HG03520 (cell line): ENCODE results near the gene GSAP.
"Not testable (repeated sequence)": the region's sequence is repeated elsewhere in the genome, so short reads cannot be mapped to it uniquely, and the experiment has no call there.

Source experiments
- ATAC-seq: cut with Tn5 transposase; IDR thresholded peaks from one replicate; pipeline ENCODE4 v1.9.1; 2021; ENCODE audit warnings: mild to moderate bottlenecking, moderate library complexity; ENCODE audit not compliant: unreplicated experiment

Gene GSAP

DNA sequence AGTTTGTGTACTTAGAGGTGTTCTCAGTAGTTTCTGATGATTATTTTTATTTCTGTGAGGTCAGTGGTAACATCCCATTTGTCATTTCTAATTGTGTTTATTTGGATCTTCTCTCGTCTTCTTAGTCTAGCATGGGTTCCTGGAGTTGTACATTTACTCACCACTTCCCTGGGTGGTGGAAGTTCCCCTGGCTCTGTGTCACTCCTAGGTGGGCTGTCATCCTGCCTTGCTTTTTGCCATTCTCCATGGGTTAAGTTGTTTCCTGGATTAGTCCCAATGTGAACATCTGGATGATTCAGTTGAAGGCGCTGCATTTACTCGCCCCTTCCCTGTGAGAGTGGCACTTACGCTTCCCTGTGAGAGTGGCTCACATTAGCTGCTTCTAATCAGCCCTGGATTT lies 48.2 kb downstream of the GSAP start:
- ATAC-seq = no peak

DNA sequence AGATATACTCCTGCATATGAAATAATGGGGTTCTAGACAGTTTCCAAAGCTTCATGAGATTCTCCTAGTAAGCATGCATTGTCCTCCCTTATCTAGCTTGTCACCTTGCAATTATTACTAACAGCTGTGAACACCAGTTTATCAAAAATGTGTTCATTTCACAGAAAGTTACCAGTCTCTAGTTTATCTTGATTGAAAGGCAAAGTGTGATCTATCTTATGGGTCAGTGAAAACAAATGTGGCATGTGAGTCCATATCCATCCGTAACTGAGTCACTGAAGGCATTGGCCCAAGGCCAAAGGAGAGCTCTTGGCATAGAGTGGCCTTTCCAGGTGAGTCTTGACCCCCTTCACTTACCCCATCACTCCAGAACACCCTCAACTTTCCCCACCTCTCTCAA lies 53.2 kb downstream of the GSAP start:
- no peak for ATAC-seq

DNA sequence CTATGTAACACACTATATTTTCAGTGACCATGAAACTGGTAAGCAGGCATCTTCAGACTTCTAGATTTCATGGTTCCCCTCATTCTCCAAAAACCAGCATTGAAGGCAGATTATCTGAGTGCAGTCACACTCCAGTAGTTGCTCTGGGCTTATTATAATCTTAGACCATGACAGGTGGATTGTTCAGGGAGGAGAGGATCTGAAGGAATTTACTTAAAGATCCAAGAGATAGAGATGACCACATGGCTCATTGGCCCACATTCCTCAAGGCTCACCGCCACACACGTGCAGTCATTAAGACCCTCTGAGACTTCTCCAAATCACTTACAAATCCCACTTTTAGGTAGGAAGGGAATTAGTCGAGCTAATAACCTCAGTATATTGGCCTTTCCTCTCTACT lies 55.2 kb downstream of the GSAP start:
- ATAC-seq = no peak

DNA sequence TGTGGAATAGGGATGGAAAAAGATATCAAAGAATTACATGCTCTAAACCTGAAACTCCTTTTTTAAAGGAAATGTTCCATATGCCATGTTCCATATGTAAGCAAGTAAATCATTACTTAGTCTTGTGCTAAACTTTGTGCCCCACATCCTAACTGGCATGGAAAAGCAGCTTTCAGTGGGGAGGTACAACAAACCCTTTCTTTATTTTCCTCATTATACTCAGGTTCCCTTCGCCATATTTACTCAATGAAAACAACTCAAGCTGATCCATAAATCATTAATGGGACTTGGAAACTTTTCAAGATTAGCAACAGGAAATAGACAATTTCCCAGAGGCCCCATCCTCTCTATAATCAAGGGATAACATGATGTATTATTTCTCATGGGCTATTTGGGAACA lies 56.0 kb downstream of the GSAP start:
- ATAC-seq = no peak

DNA sequence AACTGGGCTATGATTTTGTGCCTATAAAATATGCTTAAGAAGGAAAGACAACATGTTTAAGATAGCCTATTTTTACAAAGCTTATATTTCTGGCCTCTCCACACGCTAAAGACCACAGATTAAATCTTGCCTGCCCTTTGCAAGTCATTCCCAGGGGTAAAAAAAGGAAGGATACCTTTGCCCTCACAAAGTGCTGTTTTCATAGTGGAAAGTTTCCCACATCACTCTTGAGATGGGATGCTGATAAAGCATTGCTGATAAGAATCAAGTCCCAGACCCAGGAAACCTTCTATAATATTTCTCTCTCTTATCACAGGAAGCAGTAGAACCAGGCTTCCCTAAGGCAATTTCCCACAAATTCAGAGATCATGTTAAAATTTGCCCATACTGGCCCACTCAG lies 56.5 kb downstream of the GSAP start:
- ATAC-seq = no peak

DNA sequence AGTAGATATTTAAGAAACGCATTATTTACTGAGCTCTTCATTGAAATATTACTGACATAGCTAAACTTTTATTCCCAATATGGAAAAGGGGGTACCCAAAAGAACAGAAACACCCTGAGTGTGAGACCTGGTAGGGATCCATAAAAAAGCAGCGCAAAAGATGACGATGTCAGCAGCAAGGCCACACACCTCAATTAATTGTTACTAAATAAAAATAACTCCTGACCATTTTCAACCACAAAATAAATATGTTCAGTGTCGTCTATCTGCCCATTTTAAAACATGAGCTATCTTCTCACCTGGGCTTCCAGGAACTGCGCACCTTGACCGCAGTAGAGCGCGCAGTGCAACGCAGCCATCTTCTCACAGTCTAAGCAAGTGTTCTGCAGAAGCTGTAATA lies 61.2 kb downstream of the GSAP start:
- ATAC-seq = no peak

DNA sequence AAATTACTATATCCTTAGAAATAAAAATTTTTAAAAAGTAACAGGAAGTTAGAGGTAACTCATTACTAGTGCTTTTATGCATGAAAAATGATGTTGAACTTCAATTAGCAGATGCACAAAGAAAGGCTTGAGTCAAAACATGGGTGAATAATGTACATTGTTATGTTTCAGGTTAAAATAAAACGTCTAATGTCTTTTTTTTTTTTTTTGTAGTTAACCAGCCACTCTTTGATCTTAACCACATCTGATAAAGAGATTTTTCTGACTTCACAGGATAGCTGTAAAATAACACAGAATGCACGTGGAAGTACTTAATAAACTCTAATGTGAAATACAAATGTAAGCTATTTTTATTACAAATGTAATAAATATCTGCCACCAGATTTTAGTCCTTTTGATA lies 61.7 kb downstream of the GSAP start:
- no peak for ATAC-seq

DNA sequence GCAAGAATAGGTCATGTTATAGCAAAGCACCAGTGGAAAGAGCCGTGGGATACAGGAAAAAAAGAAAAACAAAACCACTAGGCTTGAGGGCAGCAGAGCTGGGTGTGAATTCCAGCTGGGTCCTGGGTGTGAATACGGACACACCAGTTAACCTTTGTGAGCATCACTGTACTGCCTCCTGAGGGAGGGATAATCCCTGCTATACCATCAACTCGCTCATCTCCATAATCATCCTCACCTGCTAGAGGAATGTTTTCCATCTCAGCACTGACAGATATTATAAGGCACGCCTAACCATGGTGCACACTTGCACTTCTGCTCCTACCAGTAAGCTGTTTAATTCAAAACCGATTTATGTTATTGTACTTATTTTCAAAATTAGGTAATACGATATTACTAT lies 62.2 kb downstream of the GSAP start:
- ATAC-seq = no peak

DNA sequence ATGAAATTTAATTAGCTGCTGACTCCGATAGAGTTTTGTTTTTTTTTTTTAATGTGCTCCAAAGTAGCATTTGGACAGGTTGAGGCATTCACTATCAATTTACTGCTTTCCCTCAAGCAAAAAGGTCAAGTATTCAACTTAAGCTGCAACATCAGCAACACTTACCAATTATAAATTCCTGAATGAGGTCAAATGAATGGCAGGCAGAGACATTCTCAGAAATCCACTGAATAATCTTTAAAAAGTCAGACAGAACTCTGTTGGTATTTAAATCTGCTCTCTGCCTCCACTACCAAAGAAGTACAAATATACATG lies 62.8 kb downstream of the GSAP start:
- ATAC-seq = no peak

DNA sequence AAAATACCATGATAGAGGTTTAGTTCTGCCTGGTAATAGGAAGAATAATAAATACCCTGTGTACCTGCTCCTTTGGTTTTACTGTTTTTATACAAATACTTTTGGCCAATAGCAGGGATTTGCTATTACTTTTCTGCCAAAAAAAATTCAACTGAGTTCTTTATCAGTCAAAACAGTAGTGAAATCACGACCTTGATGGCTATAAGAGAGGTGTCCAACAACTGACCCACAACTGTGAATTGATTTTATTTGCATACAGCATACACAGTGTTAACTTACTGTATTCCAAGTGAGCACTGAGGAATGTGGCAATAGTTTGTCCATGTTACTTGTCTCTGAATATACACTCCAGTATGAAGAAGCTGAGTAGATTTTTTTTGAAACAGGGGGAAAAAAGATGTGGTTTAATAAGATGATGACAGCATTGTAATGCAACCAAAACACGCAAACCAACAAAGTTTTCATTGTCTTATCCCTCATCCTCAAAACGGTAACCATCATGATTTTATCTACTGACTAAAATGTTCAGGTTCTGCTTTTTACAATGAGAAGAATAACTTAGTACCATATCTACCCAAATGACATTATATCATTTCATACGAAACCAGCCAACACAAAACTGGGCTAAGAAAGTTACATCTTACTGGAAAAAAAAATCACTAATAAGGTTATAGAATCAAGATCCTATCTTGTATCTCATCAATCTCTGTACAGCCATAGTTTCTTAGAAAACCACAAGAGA lies 63.3 kb downstream of the GSAP start:
- no peak for ATAC-seq

DNA sequence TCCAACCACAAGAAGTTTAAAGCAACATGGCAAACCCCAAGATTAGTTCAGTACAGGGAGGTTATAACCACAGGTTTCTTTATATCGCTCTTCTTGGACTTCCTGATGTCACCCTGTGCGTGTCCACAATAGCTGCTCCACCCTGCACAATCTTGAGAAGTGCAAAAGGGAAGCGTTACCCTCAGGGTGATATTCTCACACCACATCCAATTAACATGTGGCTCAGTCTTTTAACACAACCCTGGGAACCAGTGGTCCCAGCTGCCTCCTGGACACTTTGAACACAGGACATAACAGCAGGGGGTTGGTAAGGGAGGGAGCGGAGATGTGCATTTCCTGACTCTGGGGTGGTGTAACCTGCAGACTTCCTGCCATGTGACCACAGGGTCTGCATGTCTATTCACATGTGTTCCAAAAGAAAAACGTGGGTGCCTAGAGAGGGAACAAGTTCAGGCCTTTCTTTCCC lies 64.6 kb downstream of the GSAP start:
- peak; percentile 94 for ATAC-seq

DNA sequence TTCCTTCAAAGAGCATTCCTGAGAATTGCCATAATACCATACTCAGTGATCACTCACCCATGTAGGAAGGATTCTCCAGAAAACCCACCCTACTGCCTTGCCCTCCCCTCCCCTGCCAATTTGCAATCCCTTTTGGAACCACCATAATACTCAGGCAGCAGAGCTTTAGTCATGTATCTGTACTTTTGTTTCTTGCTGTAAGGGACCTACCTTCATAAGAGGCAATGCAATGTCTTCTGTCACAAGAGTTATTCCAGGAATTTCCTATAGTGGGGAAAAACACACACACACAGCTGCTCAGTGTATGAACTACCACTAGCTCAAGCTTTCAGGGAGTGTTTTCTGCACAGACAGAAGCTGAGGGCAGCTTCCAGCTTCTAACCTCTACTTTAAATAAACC lies 67.0 kb downstream of the GSAP start:
- ATAC-seq = no peak

DNA sequence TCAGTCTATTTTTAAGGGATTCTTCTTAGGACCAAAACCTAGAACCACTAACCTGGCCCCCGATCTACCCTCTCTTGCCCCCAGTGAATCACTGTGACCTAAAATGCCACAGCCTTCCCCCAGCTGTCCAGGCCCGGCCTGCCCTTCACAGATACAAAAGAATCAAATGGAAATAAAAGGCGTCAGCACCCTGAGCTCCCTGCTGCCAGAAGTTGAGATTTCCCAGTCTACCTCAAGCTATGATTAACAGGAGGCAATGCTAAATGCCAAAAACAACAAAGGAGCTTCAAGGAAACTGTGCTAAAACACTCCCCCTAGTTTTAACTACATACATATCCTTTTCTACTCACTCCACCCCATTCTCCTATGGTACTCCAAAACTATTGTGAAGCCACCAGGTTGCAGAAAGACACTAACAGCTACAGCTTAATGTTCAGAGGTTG lies 67.8 kb downstream of the GSAP start:
- ATAC-seq = no peak

DNA sequence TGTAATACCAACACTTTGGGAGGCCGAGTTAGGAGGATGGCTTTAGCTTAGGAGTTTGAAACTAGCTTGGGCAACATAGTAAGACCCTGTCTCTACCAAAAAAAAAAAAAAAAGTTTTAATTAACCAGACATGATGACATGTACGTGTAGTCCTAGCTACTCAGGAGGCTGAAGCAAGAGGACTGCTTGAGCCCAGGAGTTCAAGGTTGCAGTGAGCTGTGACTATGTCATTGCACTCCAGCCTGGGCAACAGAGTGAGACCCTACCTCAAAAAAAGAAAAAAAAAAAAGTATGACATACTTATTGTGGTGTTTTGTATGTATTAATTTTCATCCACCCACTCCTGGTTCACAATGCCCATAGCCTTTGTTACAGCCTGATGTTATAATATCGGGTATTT lies 69.7 kb downstream of the GSAP start:
- ATAC-seq = no peak

DNA sequence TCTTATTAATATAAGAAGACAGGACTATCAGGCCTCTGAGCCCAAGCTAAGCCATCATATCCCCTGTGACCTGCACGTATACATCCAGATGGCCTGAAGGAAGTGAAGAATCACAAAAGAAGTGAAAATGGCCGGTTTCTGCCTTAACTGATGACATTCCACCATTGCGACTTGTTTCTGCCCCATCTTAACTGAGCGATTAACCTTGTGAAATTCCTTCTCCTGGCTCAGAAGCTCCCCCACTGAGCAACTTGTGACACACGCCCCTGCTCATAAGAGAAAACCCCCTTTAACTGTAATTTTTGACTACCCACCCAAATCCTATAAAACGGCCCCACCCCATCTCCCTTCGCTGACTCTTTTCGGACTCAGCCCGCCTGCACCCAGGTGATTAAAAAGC lies 70.7 kb downstream of the GSAP start:
- not testable (repeated sequence) for ATAC-seq

DNA sequence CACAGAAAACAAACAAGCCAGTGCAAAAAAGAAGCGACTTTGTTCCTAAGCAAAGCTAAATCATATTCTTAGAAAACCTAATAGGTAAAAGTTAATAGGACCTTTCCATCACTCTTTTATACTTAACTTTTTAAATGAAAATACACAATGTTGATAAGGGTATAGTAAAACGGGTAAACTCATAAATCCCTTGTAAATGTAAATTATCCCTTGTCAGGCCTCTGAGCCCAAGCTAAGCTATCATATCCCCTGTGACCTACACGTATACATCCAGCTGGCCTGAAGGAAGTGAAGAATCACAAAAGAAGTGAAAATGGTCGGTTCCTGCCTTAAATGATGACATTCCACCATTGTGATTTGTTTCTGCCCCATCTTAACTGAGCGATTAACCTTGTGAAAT lies 76.4 kb downstream of the GSAP start:
- no peak for ATAC-seq

DNA sequence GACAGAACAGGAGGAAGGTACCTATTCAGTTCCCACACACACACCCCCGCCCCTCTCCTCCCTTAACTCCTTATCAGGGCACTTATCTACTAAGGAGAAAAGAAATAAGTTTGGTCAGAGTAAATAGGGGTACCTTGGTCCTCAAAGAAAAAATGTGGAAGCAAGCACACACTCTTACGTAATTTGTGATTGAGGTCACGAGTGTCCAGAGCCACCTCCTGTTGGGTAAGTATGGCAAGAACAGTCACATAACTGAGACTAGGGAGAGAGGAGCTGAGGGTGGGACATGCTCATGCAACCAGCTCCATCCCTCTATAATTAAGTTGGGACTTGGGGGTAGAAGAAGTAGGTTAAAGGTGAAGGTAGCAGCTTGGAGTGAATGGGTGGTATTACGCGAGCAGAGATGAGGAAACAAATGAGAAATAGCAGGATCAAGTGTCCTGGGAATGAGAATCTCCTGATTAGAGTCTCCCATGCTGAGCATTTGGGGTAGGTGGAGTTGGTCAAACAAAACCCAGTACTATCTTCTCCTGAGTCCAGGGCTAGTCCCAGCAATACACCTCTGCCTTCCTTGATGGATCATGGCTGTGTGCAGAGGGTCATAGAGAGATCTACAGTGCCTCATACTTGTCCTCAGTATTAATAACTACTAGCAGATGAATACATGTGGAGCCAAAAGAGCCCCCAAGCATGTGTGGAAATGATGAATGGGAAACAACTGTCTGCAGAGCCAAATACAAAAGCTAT lies 77.1 kb downstream of the GSAP start:
- ATAC-seq = no peak

DNA sequence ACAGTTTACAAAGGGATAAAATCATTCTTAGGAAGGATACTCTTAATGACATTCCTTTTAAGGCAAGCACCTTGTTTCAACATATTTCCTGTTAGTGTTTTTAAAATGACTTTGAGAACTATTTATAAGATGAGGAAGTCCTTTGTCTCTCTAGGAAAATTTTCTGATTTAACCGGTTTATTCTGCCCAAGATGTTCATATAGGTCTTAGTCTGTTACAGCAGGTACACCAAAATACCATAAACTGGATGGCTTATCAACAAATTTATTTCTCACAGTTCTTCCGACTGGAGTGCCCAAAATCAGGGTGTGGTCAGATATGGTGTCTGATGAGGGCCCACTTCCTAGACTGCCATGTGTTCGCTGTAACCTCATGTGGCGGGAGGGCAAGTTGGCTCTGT lies 77.9 kb downstream of the GSAP start:
- ATAC-seq = no peak

DNA sequence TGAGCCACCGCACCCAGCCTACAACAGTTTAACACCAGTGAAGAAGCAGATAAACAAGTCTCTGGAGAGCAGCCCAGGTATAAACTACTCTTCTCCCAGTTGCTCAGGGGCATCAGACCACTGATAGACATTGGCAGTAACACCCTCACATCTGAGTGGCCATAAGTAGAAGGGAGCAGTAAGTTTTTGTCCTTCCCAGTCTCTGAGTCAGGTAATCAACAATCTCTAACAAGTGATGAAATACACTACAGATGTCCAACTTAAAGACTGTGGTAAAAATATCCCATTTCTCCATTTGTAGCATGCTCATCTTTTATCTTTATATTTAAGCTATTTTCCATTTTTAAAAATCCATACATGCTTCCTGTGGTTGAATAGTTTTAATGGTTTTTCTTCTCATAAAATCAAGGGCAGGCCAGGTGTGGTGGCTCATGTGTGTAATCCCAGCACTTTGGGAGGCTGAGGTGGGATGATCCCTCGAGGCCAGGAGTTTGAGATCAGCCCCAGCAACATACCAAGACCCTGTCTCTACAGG lies 78.6 kb downstream of the GSAP start:
- no peak for ATAC-seq

DNA sequence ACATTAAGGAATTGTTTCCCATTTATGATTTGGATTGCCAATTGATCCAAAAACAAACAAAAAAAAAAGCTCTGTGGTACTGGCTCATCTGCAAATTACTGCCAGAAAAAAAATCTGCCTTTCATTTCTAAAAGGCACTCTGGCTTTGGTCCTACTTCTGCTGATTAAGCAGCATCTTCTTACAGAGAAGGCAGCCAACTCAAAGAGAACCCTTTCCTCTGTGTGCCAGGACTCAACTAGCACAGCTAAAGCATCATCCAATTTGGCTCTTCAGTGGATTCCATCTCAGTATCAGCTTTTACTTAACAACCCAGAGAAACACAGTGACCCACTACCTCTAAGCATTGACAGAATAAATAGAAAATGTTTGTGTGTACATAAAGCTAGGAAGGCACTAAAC lies 80.6 kb downstream of the GSAP start:
- no peak for ATAC-seq

DNA sequence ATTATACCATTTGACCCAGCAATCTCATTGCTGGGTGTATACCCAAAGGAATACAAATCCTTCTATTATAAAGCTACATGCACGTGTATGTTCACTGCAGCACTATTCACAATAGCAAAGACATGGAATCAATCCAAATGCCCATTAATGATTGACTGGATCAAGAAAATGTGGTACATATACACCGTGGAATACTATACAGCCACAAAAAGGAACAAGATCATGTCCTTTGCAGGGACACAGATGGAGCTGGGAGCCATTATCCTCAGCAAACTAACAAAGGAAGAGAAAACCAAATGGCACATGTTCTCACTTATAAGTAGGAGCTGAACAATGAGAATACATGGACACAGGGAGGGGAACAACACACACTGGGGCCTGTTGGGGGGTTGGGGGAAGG lies 82.1 kb downstream of the GSAP start:
- ATAC-seq = not testable (repeated sequence)

DNA sequence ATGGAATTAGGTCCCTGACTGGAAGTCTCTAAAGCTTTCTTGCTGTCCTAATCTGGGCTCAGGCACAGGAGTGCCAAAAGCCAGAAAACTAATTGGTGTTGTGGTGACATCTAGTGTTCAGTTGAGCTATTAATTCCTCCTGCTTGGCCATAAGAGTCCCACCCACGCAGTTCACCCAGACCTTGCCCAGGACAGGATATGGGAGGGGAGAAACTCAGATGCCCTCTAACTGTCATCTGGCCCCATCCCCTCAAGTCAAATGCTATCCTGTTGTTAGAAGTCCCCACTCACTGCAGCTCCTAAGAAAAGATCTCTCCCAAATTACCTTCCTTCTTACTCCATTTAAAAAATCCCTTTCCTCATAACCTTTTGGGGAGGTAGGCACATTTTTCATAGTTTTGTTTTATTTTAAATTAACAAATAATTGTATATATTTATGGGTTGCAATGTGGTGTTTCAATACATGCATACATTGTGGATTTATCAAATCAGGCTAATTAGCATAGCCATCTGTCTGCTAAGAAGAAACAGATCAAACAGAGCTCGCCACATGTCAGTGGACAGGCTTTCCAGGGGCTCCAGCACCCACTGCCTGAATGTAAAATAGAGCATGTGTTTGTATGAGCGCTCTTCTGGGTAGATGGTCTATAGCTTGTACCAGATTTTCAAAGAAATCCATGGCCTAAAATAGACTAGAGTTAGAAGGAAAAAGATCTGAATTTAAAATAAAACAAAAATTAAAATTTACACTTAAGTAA lies 84.0 kb downstream of the GSAP start:
- ATAC-seq = peak; percentile 72
